HG03439 (cell line): ENCODE measurements around the gene XRCC4.

Experiments used
- ATAC-seq: cut with Tn5 transposase; IDR thresholded peaks from one replicate; pipeline ENCODE4 v1.9.1; 2021; ENCODE audit warnings: mild to moderate bottlenecking, moderate library complexity; ENCODE audit not compliant: unreplicated experiment

Gene XRCC4

GRCh38 chr5:83169571-83170337 lies 92.4 kb downstream of the XRCC4 start:
- no peak for ATAC-seq

- ATAC-seq, result no peak
Observed at GRCh38 chr5:83172011-83172410, 94.7 kb downstream of the XRCC4 start.

GRCh38 chr5:83172655-83173054 lies 95.3 kb downstream of the XRCC4 start:
- no peak for ATAC-seq

GRCh38 chr5:83173826-83174225 lies 96.5 kb downstream of the XRCC4 start:
- ATAC-seq, result no peak

GRCh38 chr5:83177803-83178202 lies 100.5 kb downstream of the XRCC4 start:
- ATAC-seq, result no peak

- ATAC-seq, result no peak
Observed at GRCh38 chr5:83179966-83180365, 102.6 kb downstream of the XRCC4 start.

GRCh38 chr5:83184534-83184933 lies 107.2 kb downstream of the XRCC4 start:
- ATAC-seq, result no peak

GRCh38 chr5:83192947-83193346 lies 115.6 kb downstream of the XRCC4 start:
- ATAC-seq, result no peak

- no peak for ATAC-seq
Observed at GRCh38 chr5:83197326-83197967, 120.1 kb downstream of the XRCC4 start.

GRCh38 chr5:83199126-83199525 lies 121.8 kb downstream of the XRCC4 start:
- ATAC-seq, result no peak

- peak; percentile 53 for ATAC-seq
Observed at GRCh38 chr5:83204651-83205050, 127.3 kb downstream of the XRCC4 start.

GRCh38 chr5:83209963-83210362 lies 132.6 kb downstream of the XRCC4 start:
- ATAC-seq, result no peak

GRCh38 chr5:83219077-83219476 lies 141.7 kb downstream of the XRCC4 start:
- ATAC-seq, result no peak

- ATAC-seq, result no peak
Observed at GRCh38 chr5:83219495-83219894, 142.1 kb downstream of the XRCC4 start.

- ATAC-seq, result no peak
Observed at GRCh38 chr5:83220331-83220730, 143.0 kb downstream of the XRCC4 start.

- ATAC-seq, result no peak
Observed at GRCh38 chr5:83222906-83223305, 145.6 kb downstream of the XRCC4 start.

GRCh38 chr5:83227611-83228010 lies 150.3 kb downstream of the XRCC4 start:
- ATAC-seq, result no peak

- ATAC-seq, result no peak
Observed at GRCh38 chr5:83230511-83230910, 153.2 kb downstream of the XRCC4 start.

GRCh38 chr5:83244516-83244915 lies 167.2 kb downstream of the XRCC4 start:
- no peak for ATAC-seq

- no peak for ATAC-seq
Observed at GRCh38 chr5:83245037-83245436, 167.7 kb downstream of the XRCC4 start.

- no peak for ATAC-seq
Observed at GRCh38 chr5:83246071-83246470, 168.7 kb downstream of the XRCC4 start.

GRCh38 chr5:83249156-83249555 lies 171.8 kb downstream of the XRCC4 start:
- ATAC-seq, result no peak

- no peak for ATAC-seq
Observed at GRCh38 chr5:83251849-83252248, 174.5 kb downstream of the XRCC4 start.
